Adrenal gland (tissue), 5 donors: ENCODE measurements around the gene TICAM2.

Experiments
- POLR2A ChIP-seq, 2 donors: fragments of 450-650 bp; IDR thresholded peaks; one replicate each; pipeline ENCODE4 v1.6.1; 2017; ENCODE audit warnings: antibody characterized with exemption in 2 of 2, mild to moderate bottlenecking in 2 of 2, moderate library complexity in 1 of 2
- TF ChIP-seq, protein P1 (sequence below), 6 experiments: fragments of 450-650 bp in 4 of 6; fragments of 200-600 bp in 2 of 6; sonication (generic) in 1 of 6; IDR thresholded peaks; 1 replicate in 5 of 6; 2 replicates in 1 of 6; pipeline versions ENCODE4 v1.5.1 to v1.8.0; 2016 to 2021; ENCODE audit warnings: antibody characterized with exemption in 6 of 6, mild to moderate bottlenecking in 2 of 6, moderate library complexity in 1 of 6
- donor health status: DM: no; HTN: no; CAD: no.

DNA sequence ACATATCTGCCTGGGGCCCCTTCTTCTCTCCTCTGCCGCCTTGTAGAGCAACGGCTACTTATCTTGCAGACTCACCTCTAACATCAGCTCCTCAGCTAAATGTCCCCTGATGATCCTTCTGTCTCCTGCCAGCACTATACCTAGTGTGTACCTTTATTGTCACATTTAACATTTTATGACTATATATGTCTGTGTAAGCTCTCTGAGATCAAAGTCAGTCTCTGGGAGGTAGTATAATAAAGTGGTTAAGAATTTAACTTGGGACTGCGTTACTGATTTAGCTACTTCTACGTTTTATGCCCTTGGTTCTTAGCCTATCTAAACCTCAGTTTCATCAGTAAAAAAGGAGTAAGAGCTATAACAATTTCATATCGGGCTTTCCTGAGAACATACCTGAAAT lies 21.4 kb upstream of the TICAM2 start:
- TF ChIP-seq, protein P1, sequence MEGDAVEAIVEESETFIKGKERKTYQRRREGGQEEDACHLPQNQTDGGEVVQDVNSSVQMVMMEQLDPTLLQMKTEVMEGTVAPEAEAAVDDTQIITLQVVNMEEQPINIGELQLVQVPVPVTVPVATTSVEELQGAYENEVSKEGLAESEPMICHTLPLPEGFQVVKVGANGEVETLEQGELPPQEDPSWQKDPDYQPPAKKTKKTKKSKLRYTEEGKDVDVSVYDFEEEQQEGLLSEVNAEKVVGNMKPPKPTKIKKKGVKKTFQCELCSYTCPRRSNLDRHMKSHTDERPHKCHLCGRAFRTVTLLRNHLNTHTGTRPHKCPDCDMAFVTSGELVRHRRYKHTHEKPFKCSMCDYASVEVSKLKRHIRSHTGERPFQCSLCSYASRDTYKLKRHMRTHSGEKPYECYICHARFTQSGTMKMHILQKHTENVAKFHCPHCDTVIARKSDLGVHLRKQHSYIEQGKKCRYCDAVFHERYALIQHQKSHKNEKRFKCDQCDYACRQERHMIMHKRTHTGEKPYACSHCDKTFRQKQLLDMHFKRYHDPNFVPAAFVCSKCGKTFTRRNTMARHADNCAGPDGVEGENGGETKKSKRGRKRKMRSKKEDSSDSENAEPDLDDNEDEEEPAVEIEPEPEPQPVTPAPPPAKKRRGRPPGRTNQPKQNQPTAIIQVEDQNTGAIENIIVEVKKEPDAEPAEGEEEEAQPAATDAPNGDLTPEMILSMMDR (IDR thresholded peaks at IDR 0.05), result no peak
- TF ChIP-seq POLR2A (IDR thresholded peaks at IDR 0.05), result no peak
